HepG2 (cell line): ENCODE data around the gene VAMP2. TPM values are rescaled to one million over a fixed set of nuclear protein-coding genes. Genes with fewer than 3 reads are reported as not detected.

Source experiments
- BRCA1 ChIP-seq: sonication (generic); formaldehyde crosslinking; IDR thresholded peaks from 2 replicates; pipeline ENCODE4 v1.4.0; 2020; ENCODE audit warnings: missing genetic modification reagents
- CBX2 ChIP-seq, 2 experiments: fragments of 200-600 bp in 1 of 2; sonication (generic); formaldehyde crosslinking in 1 of 2; IDR thresholded peaks; 2 replicates each; pipeline versions ENCODE4 v1.7.0 to v1.8.1; 2018 to 2022; ENCODE audit warnings: low read depth in 2 of 2, low read length in 1 of 2, mild to moderate bottlenecking in 1 of 2, missing genetic modification reagents in 1 of 2
- ETS1 ChIP-seq: sonication (generic); formaldehyde crosslinking; IDR thresholded peaks from 2 replicates; pipeline ENCODE4 v1.4.0; 2020; ENCODE audit warnings: missing genetic modification reagents
- KIAA2018 ChIP-seq: sonication (generic); formaldehyde crosslinking; IDR thresholded peaks from 2 replicates; pipeline ENCODE4 v1.5.0; 2020; ENCODE audit warnings: mild to moderate bottlenecking, missing genetic modification reagents, borderline replicate concordance
- LRRFIP1 ChIP-seq: sonication (generic); formaldehyde crosslinking; conservative IDR thresholded peaks from 2 replicates; pipeline ENCODE4 v1.4.0; 2020; ENCODE audit warnings: missing genetic modification reagents
- RBAK ChIP-seq: sonication (generic); formaldehyde crosslinking; IDR thresholded peaks from 2 replicates; pipeline ENCODE4 v1.5.1; 2020; ENCODE audit warnings: mild to moderate bottlenecking, missing genetic modification reagents
- ZBTB3 ChIP-seq: sonication (generic); formaldehyde crosslinking; IDR thresholded peaks from 2 replicates; pipeline ENCODE4 v1.4.0; 2020; ENCODE audit warnings: low read depth, mild to moderate bottlenecking, moderate library complexity, missing genetic modification reagents, borderline replicate concordance
- ZBTB4 ChIP-seq: sonication (generic); formaldehyde crosslinking; IDR thresholded peaks from 2 replicates; pipeline ENCODE4 v1.4.0; 2020; ENCODE audit warnings: missing genetic modification reagents, mild to moderate bottlenecking, borderline replicate concordance
- ZFYVE20 ChIP-seq: sonication (generic); formaldehyde crosslinking; IDR thresholded peaks from 2 replicates; pipeline ENCODE4 v1.8.0; 2023; ENCODE audit warnings: low read depth, mild to moderate bottlenecking, moderate library complexity, missing genetic modification reagents, borderline replicate concordance
- ZNF761 ChIP-seq: sonication (generic); formaldehyde crosslinking; conservative IDR thresholded peaks from 2 replicates; pipeline ENCODE4 v1.4.0; 2020; ENCODE audit warnings: mild to moderate bottlenecking, missing genetic modification reagents
- polyA plus RNA-seq, 8 experiments: library from polyadenylated mRNA; depleted of rRNA in 3 of 8; stranded (reverse) in 7 of 8; unstranded in 1 of 8; fragments of >200 nt; fragmentation: Illumina TruSeq in 4 of 8; extraction: Trizol in 4 of 8; gene quantifications; 2 replicates each; pipeline versions ENCODE4 v1.2.1 to v1.2.3, GENCODE V29; 2011 to 2016; ENCODE audit warnings: low read depth in 4 of 8, missing spikeins in 1 of 8, mixed read lengths in 1 of 8; ENCODE audit not compliant: insufficient read depth in 1 of 8
- total RNA-seq, 5 experiments: library from RNA; depleted of rRNA; stranded (reverse); fragments of >200 nt; fragmentation: Illumina TruSeq; extraction: Trizol; gene quantifications; 2 replicates each; pipeline ENCODE4 v1.2.3, GENCODE V29; 2016; ENCODE audit warnings: low read depth in 1 of 5

Gene VAMP2
- total and polyA plus RNA-seq, 2 of the 13 experiments (the other 11 are each of a cell fraction or from before 2014, with no cell fraction given), result 3.9 to 17.2 TPM

- no peak for TF ChIP-seq ZBTB4 (CRISPR knock-in tag)
- peak; percentile 97 for TF ChIP-seq BRCA1
- TF ChIP-seq CBX2 (IDR thresholded peaks at IDR 0.05; ENCODE audit: low read depth, low read length), result no peak
- no peak for TF ChIP-seq CBX2 (CRISPR knock-in tag; IDR thresholded peaks at IDR 0.05; ENCODE audit: low read depth)
- peak; percentile 94; the same call in 1 of the 2 replicates for TF ChIP-seq ETS1 (CRISPR knock-in tag)
- no peak for TF ChIP-seq RBAK (CRISPR knock-in tag)
- peak; percentile 94; the same call in 1 of the 2 replicates for TF ChIP-seq LRRFIP1
- TF ChIP-seq ZBTB3 (CRISPR knock-in tag), result no peak
- no peak for TF ChIP-seq ZNF761 (CRISPR knock-in tag)
- no peak for TF ChIP-seq KIAA2018 (CRISPR knock-in tag)
- TF ChIP-seq ZFYVE20 (CRISPR knock-in tag), result 0 out of 2 replicates have a peak, but pooled peaks have one; percentile 84
Observed at GRCh38 chr17:8173056-8173870, 10.5 kb upstream of the VAMP2 start (continued).
